RWPE2 (cell line): ENCODE measurements around the gene CCDC32.

ENCODE experiments used
- ATAC-seq: fragments of 200-7000 bp; cut with Tn5 transposase; 3 replicates; pipeline ENCODE4 v1.9.1; 2021; ENCODE audit warnings: low read depth
- DNase-seq: peaks from one replicate; pipeline ENCODE4 v3.0.0-alpha.2; 2020; ENCODE audit warnings: low spot score
- H3K27ac ChIP-seq: fragments of 450-650 bp; 2 replicates; pipeline ENCODE4 v1.5.1; 2017; ENCODE audit warnings: mild to moderate bottlenecking; ENCODE audit not compliant: poor library complexity, severe bottlenecking
- H3K27me3 ChIP-seq: fragments of 250-450 bp; sonication (Bioruptor Pico); 2 replicates; pipeline ENCODE4 v1.5.1; 2021; ENCODE audit warnings: mild to moderate bottlenecking, moderate library complexity; ENCODE audit not compliant: insufficient read depth, poor library complexity, severe bottlenecking
- H3K36me3 ChIP-seq: fragments of 250-450 bp; sonication (Bioruptor Pico); 2 replicates; pipeline ENCODE4 v1.5.1; 2020; ENCODE audit warnings: low read depth, mild to moderate bottlenecking, moderate library complexity
- H3K4me1 ChIP-seq: fragments of 250-450 bp; sonication (Bioruptor Pico); 2 replicates; pipeline ENCODE4 v1.5.1; 2021; ENCODE audit warnings: mild to moderate bottlenecking, moderate library complexity; ENCODE audit not compliant: insufficient read depth, poor library complexity, severe bottlenecking
- H3K4me3 ChIP-seq: fragments of 250-450 bp; sonication (Bioruptor Pico); 2 replicates; pipeline ENCODE4 v1.5.1; 2021; ENCODE audit warnings: mild to moderate bottlenecking, moderate library complexity; ENCODE audit not compliant: severe bottlenecking
- H3K9me3 ChIP-seq: fragments of 250-450 bp; sonication (Bioruptor Pico); 2 replicates; pipeline ENCODE4 v1.5.1; 2021; ENCODE audit warnings: mild to moderate bottlenecking, moderate library complexity; ENCODE audit not compliant: severe bottlenecking
- CTCF ChIP-seq: fragments of 450-650 bp; IDR thresholded peaks from one replicate; pipeline ENCODE4 v1.5.1; 2017; ENCODE audit warnings: mild to moderate bottlenecking, moderate library complexity; ENCODE audit not compliant: poor library complexity, severe bottlenecking

CCDC32 gene

GRCh38 chr15:40598126-40598525 is 33.3 kb upstream of the CCDC32 start:
- DNase-seq (no peak), ATAC-seq (peak; percentile 21; the same call in 1 of the 3 replicates)
- peak overlapping the region; percentile 7 for H3K27ac ChIP-seq
- H3K27me3 ChIP-seq = no peaks in the 10 kb centered on the region
- no peak for TF ChIP-seq CTCF
- H3K4me3 ChIP-seq = no peak overlapping the region
- H3K9me3 ChIP-seq = no peaks in the 10 kb centered on the region
- H3K4me1 ChIP-seq = peaks cover 16% of the 10 kb centered on the region
- peaks cover 4% of the 10 kb centered on the region; the same call in 1 of the 2 replicates for H3K36me3 ChIP-seq

- DNase-seq (no peak), ATAC-seq (no peak)
- Histone ChIP-seq H3K4me1 (peaks cover 16% of the 10 kb centered on the region), H3K9me3 (no peaks in the 10 kb centered on the region), H3K27ac (no peak overlapping the region), H3K27me3 (no peaks in the 10 kb centered on the region), H3K36me3 (0 out of 2 replicates have a peak, but pooled peaks cover 3% of the 10 kb centered on the region), H3K4me3 (no peak overlapping the region)
- no peak for TF ChIP-seq CTCF
These were observed 32.2 kb upstream of the CCDC32 start for GRCh38 chr15:40597024-40597423.

- peak overlapping the region; percentile 85 for H3K4me3 ChIP-seq
- no peak for ATAC-seq
- no peak for DNase-seq
- no peaks in the 10 kb centered on the region for H3K9me3 ChIP-seq
- H3K27ac ChIP-seq = no peak overlapping the region
- 0 out of 2 replicates have a peak, but pooled peaks cover 3% of the 10 kb centered on the region for H3K36me3 ChIP-seq
- peaks cover 16% of the 10 kb centered on the region for H3K4me1 ChIP-seq
- no peaks in the 10 kb centered on the region for H3K27me3 ChIP-seq
- no peak for TF ChIP-seq CTCF
These were observed 30.9 kb upstream of the CCDC32 start for GRCh38 chr15:40595773-40596172.

GRCh38 chr15:40595219-40595618 is 30.4 kb upstream of the CCDC32 start:
- peak overlapping the region; percentile 89 for H3K27ac ChIP-seq
- ATAC-seq (no peak), DNase-seq (no peak)
- 0 out of 2 replicates have a peak, but pooled peaks cover 3% of the 10 kb centered on the region for H3K36me3 ChIP-seq
- H3K27me3 ChIP-seq = no peaks in the 10 kb centered on the region
- H3K4me3 ChIP-seq = peak overlapping the region; percentile 85
- H3K4me1 ChIP-seq = peaks cover 16% of the 10 kb centered on the region
- H3K9me3 ChIP-seq = no peaks in the 10 kb centered on the region
- TF ChIP-seq CTCF = no peak

- H3K36me3 ChIP-seq = 0 out of 2 replicates have a peak, but pooled peaks cover 3% of the 10 kb centered on the region
- no peak for TF ChIP-seq CTCF
- peak; percentile 68 for ATAC-seq
- H3K4me3 ChIP-seq = peak overlapping the region; percentile 85
- H3K9me3 ChIP-seq = no peaks in the 10 kb centered on the region
- peak; percentile 87 for DNase-seq
- no peaks in the 10 kb centered on the region for H3K27me3 ChIP-seq
- peaks cover 16% of the 10 kb centered on the region for H3K4me1 ChIP-seq
- peak overlapping the region; percentile 89 for H3K27ac ChIP-seq
These were observed 29.6 kb upstream of the CCDC32 start for GRCh38 chr15:40594429-40594836.
